NCI-H1048 (cell line): ENCODE results near the gene FGD6.
"Not testable (repeated sequence)": the region's sequence is repeated elsewhere in the genome, so short reads cannot be mapped to it uniquely, and the experiment has no call there.

ENCODE experiments used
- DNase-seq: peaks from one replicate; lab custom pipeline; 2025; lab: John Stamatoyannopoulos, UW

The FGD6 gene

GRCh38 chr12:95178136-95178535 is 39.1 kb downstream of the FGD6 start:
- no peak for DNase-seq

- DNase-seq: no peak
Observed at GRCh38 chr12:95177201-95177768, 40.0 kb downstream of the FGD6 start.

- DNase-seq: no peak
Observed at GRCh38 chr12:95173392-95174251, 43.6 kb downstream of the FGD6 start.

GRCh38 chr12:95169368-95169767 is 47.9 kb downstream of the FGD6 start:
- no peak for DNase-seq

GRCh38 chr12:95168746-95169145 is 48.5 kb downstream of the FGD6 start:
- DNase-seq: no peak

GRCh38 chr12:95164656-95165055 is 52.6 kb downstream of the FGD6 start:
- no peak for DNase-seq

- no peak for DNase-seq
Observed at GRCh38 chr12:95158919-95159318, 58.3 kb downstream of the FGD6 start.

GRCh38 chr12:95151821-95152220 is 65.4 kb downstream of the FGD6 start:
- DNase-seq: no peak

GRCh38 chr12:95151406-95151805 is 65.9 kb downstream of the FGD6 start:
- no peak for DNase-seq

GRCh38 chr12:95150501-95150900 is 66.8 kb downstream of the FGD6 start:
- DNase-seq: no peak

- no peak for DNase-seq
Observed at GRCh38 chr12:95147866-95148265, 69.4 kb downstream of the FGD6 start.

GRCh38 chr12:95146769-95147168 is 70.5 kb downstream of the FGD6 start:
- DNase-seq: no peak

- no peak for DNase-seq
Observed at GRCh38 chr12:95143621-95144205, 73.6 kb downstream of the FGD6 start.

GRCh38 chr12:95142431-95143151 is 74.7 kb downstream of the FGD6 start:
- DNase-seq: no peak

GRCh38 chr12:95141310-95141709 is 76.0 kb downstream of the FGD6 start:
- no peak for DNase-seq

- DNase-seq: not testable (repeated sequence)
Observed at GRCh38 chr12:95138031-95138430, 79.2 kb downstream of the FGD6 start.

- DNase-seq: no peak
Observed at GRCh38 chr12:95136598-95136997, 80.7 kb downstream of the FGD6 start.

GRCh38 chr12:95134085-95134484 is 83.2 kb downstream of the FGD6 start:
- no peak for DNase-seq

- DNase-seq: no peak
Observed at GRCh38 chr12:95131589-95132340, 85.5 kb downstream of the FGD6 start.

- no peak for DNase-seq
Observed at GRCh38 chr12:95130096-95130495, 87.2 kb downstream of the FGD6 start.

- no peak for DNase-seq
Observed at GRCh38 chr12:95129115-95129514, 88.2 kb downstream of the FGD6 start.

- no peak for DNase-seq
Observed at GRCh38 chr12:95126736-95127135, 90.5 kb downstream of the FGD6 start.
